GM18867 (cell line): ENCODE results near the gene SGPP2.
"Not testable (repeated sequence)": the region's sequence is repeated elsewhere in the genome, so short reads cannot be mapped to it uniquely, and the experiment has no call there.

Source experiments
- ATAC-seq: cut with Tn5 transposase; IDR thresholded peaks from one replicate; pipeline ENCODE4 v1.9.1; 2021; ENCODE audit warnings: mild to moderate bottlenecking, moderate library complexity; ENCODE audit not compliant: unreplicated experiment

SGPP2 gene, protein sequence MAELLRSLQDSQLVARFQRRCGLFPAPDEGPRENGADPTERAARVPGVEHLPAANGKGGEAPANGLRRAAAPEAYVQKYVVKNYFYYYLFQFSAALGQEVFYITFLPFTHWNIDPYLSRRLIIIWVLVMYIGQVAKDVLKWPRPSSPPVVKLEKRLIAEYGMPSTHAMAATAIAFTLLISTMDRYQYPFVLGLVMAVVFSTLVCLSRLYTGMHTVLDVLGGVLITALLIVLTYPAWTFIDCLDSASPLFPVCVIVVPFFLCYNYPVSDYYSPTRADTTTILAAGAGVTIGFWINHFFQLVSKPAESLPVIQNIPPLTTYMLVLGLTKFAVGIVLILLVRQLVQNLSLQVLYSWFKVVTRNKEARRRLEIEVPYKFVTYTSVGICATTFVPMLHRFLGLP

DNA sequence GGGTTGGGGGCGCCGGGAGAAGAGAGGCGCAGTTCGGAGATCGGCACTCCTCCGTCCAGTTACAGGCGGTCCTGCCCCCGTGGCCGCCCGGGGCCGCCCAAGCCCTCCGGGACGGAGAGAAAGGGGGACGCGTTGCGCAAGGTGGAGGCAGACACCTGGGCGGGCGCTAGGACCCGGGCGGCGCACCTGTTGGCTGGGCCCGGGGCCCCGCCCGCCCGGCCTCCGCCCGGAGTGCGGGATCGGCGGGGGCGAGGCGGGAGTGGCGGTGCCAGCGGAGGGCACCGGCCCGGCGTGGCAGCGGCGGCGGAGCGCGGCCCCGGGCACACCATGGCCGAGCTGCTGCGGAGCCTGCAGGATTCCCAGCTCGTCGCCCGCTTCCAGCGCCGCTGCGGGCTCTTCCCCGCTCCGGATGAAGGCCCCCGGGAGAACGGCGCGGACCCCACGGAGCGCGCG, at the start of gene SGPP2:
TSS of gene SGPP2 (plus strand) at position 268 of the 453 bp plus-strand sequence. CDS start at position 328, 60 bp downstream.
- peak; percentile 39 for ATAC-seq

GRCh38 chr2:222375798-222376197, 48.5 kb upstream of the SGPP2 start:
- no peak for ATAC-seq

DNA sequence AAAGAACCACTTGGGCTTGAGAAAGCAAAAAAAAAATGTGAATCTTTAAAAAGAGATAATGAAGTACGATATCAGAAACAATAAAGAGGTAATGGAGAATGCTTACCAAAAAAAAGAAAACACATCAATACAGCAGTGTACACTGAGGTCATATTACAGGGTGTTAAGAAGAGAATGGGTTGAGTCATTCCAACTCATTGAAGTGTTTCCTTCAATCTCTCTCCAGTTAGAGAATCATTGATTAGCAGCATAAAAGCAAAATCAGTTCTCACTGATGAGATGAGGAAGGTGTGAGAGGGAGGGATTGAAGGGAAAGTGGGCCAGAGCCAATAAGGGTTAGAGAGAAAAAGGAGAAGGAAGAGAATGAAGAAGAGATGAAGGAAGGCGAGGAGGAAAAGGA, 43.9 kb upstream of the SGPP2 start:
- no peak for ATAC-seq

- no peak for ATAC-seq
Observed at GRCh38 chr2:222381566-222381965, 42.8 kb upstream of the SGPP2 start.

GRCh38 chr2:222383255-222383654, 41.1 kb upstream of the SGPP2 start:
- ATAC-seq = no peak

- ATAC-seq = no peak
Observed at GRCh38 chr2:222391743-222392285, 32.5 kb upstream of the SGPP2 start.

- no peak for ATAC-seq
Observed at GRCh38 chr2:222393733-222394267, 30.5 kb upstream of the SGPP2 start.

DNA sequence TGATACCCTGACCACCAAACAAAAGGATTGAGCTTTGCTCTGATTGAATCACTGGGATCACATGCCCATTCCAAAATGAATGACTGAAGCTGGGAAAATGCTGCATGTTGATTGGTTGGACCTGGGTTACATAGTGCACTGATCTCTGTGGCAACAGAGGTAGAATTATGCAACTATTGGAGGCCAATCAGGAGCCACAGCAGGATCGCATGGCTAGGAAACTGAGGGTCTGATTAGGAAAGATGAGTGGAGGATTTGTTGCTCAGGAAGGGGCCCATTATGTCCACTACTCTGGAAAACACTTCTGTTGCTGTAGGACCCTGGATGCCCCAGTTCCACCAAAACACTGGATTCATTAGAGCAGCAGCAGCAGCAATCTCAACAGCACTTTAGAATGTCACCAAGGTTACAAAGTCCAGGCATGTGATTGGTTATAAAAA, 25.9 kb upstream of the SGPP2 start:
- no peak for ATAC-seq

DNA sequence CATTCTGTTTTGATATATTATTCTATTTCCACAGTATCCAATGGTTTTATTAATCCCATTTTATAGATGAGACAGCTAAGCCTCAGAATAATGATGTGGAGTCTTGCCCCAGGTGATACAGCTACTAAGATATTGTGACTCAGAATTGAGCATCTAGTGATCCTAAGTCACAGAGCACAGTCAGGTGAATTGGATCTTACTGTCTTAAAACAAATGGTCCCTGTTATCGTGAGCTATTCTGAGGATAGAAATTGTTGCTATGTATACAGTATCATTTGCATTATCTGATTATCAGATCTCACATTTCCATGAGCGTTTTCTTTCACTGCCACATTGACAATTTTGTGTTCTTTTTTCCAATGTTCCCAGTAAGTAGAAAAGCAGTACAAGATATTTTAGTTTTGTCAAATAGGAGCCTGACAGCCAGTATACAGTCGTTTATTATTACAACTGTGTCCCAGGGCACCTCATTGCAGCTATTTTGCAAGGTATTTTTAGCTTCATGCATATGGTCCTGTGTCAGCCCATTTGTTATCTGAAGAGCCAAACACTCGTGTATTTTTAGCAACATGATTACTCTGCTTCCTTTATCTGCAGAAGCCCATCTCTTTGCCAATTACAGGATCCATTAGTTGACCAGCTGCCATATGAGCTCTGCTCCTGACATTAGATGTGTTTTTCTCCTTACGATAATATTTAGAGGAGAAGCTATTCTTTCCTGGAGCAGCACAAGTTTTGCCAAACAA, 25.1 kb upstream of the SGPP2 start:
- no peak for ATAC-seq

DNA sequence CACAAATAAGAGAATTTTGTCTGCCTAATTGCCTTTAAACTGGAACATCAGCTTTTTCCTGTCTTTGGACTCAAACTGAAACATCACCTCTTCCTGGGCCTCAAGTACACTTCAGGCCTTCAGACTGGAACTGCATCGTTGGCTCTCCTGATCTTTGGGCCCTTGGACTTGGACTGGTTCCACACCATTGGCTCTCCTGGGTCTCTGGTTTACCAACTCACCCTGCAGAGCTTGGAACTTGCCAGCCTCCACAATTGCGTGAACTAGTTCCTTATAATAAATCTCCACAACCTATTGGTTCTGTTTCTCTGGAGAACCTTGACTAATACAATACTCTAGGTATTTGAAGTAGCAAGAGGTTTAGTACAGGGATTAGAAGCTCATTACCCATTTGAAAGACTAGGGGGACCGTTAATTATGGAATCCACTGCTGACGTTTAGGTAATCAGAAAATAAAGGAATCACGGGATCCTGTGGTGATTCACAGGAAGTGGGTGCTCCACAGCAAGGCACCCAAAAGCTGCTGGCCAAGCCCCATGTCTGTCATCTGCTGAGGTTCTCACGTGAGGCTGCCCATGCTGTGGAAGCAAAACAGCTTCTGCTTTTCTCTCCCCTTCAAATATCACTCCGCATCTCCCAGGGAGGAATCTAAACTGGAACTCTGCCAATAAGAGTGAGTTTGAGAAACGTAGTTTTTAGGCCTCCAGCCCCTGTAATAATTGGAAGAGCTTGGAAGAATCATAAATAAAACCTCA, 20.0 kb upstream of the SGPP2 start:
- ATAC-seq = no peak

- no peak for ATAC-seq
Observed at GRCh38 chr2:222408684-222409083, 15.7 kb upstream of the SGPP2 start.

GRCh38 chr2:222410534-222410933, 13.8 kb upstream of the SGPP2 start:
- ATAC-seq = no peak

GRCh38 chr2:222412334-222412733, 12.0 kb upstream of the SGPP2 start:
- not testable (repeated sequence) for ATAC-seq

DNA sequence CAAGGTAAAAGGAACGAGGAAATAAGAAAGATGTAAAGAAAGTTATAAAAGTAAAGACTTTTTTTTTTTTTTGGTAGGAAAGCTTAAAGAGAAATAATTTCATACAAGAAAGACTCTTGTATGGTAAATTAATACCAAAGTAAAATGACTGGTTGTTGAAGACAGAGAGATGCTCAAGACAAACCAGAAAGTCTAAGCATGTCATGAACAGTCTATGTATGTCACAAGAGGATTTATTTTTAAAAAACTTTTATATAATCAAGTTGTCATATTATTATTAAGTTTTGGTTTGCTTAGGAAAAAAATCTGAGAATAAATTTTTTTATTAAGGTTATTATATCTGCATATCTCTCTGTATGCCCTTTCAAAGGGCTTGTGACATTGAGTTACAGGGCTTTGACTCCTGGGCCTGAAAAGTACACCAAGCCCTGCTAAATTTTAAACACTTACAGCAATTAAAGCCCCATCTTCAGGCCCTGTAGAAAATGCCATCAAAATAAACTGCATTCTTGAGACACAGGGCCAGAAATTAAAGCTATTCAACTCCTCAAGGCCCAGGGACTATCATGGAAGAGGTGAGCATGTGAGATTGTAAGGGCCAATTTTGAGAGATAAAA, 10.9 kb upstream of the SGPP2 start:
- ATAC-seq = no peak

GRCh38 chr2:222418739-222419138, 5.6 kb upstream of the SGPP2 start:
- no peak for ATAC-seq

- ATAC-seq = no peak
Observed at GRCh38 chr2:222420508-222420907, 3.8 kb upstream of the SGPP2 start.

- no peak for ATAC-seq
Observed at GRCh38 chr2:222421626-222422025, 2.7 kb upstream of the SGPP2 start.

GRCh38 chr2:222423186-222423585, 1.2 kb upstream of the SGPP2 start:
- no peak for ATAC-seq

DNA sequence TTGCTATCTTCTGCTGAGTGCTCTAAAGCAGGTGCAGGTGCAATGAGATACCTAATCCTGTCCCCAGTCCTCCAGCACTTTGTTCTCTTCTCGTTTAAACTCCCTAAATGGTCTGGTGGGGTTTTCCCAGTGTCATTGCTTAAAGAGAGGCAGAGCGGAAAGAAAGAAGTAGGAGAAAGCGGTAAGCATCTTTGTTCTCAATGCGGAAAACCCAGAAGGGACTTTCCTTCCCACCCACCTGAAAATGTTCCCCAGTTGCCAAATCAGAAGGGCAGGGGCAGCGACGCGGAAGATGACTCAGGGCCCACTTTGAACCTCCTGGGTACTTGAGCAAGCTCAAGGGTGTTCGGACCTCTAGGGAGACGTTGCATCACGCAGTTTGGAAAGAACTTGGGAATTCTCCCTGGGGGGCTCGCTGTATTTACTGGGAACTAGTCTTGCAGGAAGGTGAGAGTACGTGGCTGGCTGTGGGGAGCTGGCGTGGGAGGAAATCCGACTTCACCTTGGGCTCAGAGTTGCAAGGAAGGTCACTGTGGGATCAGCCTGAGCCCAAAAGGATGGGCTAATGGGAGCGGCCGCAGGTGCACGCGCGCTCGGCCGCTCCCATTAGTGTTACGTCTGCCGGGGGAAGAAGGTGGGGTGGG, 589 bp upstream of the SGPP2 start:
- ATAC-seq = peak; percentile 25
